GM18873 (cell line): Measurements from ENCODE around the gene ZFYVE28.
A peak's percentile ranks its signal among the peaks of the same experiment; 100 is the strongest.
"Not testable (repeated sequence)": the region's sequence is repeated elsewhere in the genome, so short reads cannot be mapped to it uniquely, and the experiment has no call there.

Experiments
- ATAC-seq: cut with Tn5 transposase; IDR thresholded peaks from one replicate; pipeline ENCODE4 v1.9.1; 2021; ENCODE audit warnings: mild to moderate bottlenecking, moderate library complexity, moderate number of reproducible peaks; ENCODE audit not compliant: unreplicated experiment, low FRiP score

Gene ZFYVE28

GRCh38 chr4:2417765-2418649, at the start of gene ZFYVE28:
Gene ZFYVE28, minus strand, starts transcription at chr4:2418645. Its CDS starts 322 bp downstream, at chr4:2418323.
- no peak for ATAC-seq

GRCh38 chr4:2465544-2465943, 47.1 kb upstream of the ZFYVE28 start:
- not testable (repeated sequence) for ATAC-seq

DNA sequence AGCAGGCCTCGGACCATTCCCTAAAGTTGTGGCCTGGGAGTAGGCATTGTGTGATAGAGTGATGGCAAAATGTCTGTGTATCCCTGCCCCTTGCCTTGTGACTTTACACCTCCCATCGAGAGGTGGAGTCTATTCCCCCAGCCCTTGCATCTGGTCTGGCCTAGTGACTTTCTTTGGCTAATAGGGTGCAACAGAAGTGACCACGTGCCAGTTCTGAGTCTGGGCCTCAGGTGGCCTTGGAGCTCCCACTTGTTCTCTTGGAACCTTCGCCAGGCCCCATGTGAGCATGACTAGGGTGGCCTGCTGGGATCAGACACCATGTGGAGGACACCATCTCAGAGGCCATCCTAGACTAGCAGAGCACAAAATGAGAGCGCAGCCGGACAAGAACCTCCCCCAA, 46.6 kb upstream of the ZFYVE28 start:
- no peak for ATAC-seq

DNA sequence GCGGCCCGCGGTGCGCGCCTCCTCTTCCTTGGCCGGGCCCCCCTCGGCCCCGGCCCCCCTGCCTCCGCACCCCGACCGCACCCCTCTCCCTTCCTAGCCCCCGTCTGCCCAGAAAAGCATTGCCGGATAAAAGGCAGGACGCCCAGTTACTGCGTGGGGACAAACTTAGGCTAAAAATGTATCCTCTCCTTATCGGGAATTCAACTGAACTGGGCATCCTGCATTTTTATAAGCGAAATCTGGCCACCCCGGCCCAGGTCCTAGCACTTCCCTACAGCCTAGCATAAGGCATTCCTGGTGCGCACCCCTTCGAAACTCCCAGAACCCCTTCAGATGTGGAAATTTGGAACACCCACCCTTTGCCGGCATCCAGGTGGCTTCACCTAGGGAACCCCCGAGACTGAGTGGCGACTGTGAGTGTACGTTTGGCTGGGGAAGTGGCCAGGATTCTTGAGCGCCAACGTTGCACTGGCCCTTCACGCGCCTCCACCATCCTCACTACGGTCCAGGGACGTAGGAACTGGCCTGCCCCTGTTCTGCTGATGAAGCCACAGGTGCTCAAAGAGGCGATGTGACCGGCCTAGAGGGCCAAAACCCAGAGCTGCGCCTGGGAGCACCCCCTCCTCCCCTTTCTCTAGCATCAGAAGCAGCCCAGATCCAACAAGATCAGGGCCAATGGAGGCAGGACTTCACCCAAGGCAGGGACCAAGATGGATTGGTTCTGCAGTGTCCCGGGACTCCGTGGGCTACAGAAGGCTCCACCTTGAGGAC, 44.7 kb upstream of the ZFYVE28 start:
- no peak for ATAC-seq

- ATAC-seq = peak; percentile 67
These were observed 44.0 kb upstream of the ZFYVE28 start for GRCh38 chr4:2462218-2462991.

- ATAC-seq = no peak
These were observed 43.0 kb upstream of the ZFYVE28 start for GRCh38 chr4:2461246-2461960.

GRCh38 chr4:2459589-2460349, 41.3 kb upstream of the ZFYVE28 start:
- ATAC-seq = no peak

- no peak for ATAC-seq
These were observed 40.4 kb upstream of the ZFYVE28 start for GRCh38 chr4:2458546-2459491.

DNA sequence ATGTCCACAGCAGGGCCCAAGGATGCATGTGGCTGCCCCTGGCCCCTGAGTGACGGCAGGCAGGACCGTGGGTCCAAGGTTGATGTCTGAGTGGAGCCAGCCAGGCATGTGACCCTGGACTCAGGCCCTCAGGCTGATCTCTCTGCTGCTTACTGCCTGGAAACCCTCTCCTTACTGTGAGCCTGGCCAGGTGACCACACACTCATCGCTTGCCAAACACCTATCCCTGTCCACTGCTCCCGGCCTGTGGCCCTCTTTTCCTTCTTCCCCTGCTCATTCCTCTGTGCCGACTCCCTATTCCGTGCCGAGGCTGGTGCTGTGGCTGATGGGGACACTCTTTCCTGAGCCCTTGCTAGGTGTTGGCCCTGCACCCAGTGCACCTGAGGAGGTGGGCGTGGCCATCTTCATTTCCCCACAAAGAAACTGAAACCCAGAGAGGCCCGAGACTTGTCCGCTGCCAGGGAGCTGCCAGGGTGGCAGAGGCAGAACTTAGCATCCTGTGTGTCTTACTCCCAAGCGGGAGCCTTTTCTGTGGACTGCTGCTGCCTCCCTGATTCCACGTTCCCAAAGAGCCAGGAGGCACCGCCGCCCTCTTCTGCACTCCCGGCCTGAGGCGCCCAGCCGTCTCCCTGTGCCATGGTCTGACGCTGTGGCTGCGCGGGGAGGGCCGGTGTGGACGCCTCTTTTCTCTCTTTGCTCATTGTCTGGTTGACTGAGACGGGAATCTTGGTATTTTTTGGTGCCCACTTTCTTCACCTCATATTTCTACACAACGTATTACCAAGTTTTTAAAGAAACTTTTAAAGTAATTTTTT, 39.2 kb upstream of the ZFYVE28 start:
- ATAC-seq = no peak

DNA sequence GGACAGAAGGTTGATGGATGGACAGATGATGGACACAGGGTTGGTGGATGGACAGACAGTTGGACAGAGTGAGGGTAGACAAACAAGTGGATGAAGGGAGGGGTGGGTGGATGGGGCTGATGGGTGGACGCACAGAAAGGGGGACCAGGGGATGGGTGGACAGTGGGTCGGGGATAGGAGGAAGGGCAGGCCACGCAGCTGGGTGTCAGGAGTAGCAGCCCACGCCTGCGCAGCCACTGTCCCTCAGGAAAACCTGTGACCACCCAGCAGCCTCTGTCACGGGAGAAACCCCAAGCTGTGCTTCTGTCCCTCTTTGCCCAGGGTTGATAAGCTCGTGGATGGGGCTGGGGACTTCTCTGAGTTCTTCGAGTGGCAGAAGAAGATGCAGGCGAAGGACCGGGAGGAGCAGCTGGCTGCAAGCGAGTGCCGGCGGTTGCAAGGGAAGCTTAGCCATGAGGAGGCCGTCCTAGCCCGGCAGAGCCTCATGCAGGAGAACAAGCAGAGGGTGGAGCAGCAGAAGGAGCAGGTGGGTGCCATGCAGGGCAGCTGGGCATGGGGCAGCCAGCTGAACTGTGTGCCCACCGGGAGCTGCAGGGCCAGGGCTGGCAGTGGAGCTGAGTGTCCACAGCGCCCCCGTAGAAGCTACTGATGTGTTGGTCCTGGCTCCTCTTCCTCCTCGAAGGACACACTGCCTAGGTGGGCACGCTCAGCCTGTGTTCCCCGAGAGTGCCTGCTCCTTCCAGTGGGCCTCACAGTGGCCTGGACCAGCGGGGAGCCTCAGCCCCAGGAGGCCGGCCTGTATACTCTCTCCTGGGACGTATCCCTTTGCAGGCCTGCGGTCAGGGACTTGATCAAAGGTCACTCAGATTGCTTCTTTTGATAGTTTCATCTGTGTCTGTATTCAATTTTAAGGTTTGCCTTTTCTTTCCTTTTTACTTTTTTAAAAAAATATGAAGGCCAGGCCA, 33.7 kb upstream of the ZFYVE28 start:
- ATAC-seq = no peak

GRCh38 chr4:2451036-2451520, 32.6 kb upstream of the ZFYVE28 start:
- no peak for ATAC-seq

- ATAC-seq = no peak
These were observed 32.1 kb upstream of the ZFYVE28 start for GRCh38 chr4:2450394-2451035.

GRCh38 chr4:2449511-2450392, 31.3 kb upstream of the ZFYVE28 start:
- ATAC-seq = no peak

DNA sequence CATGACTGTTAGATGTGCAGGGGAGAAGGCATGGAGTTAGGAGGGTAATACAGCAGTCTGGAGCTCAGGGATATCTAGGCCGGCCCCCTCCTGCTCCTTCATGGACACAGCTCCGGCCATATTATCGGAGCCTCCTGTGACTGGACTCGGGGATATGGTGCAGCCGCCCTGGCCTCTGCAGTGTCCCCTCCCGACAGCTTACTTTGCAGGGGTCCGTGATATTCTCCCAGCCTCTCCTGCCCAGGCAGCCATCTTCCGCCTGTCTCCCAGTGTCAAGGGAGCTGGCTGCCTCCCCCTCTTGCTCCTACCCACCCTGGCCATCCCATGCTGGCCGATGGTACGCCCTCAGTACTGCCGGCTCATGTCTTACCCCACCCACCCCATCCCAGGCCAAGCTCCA, 30.6 kb upstream of the ZFYVE28 start:
- no peak for ATAC-seq

DNA sequence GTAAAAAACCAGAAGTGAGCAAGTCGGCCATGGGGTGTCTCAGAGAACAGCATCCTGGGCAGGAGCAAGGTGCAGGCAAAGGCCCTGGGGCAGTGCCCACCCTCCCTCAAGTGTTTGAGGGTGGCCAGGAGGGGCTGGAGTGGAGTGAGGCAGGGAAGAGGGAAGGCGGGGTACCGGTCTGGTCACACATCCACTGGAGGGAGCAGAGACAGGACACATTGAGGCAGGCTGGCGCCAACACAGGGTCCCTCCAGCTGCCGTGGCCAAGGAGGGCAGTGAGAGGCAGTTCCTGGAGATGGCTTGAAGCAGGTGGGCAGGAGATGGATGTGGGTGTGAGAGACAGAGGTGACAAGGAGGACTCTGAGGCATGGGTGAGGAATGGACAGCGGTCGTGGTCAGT, 30.1 kb upstream of the ZFYVE28 start:
- ATAC-seq = no peak
